DOHH2 (cell line): ENCODE measurements around the gene DPYD.

Experiments used
- CTCF ChIP-seq: fragments of 200-600 bp; sonication (generic); IDR thresholded peaks from one replicate; pipeline ENCODE4 v1.5.1; 2014; ENCODE audit warnings: antibody characterized with exemption, mild to moderate bottlenecking, low read depth, low read length; ENCODE audit not compliant: poor library complexity, severe bottlenecking
- EZH2phosphoT487 ChIP-seq: fragments of 200-600 bp; sonication (generic); IDR thresholded peaks from 2 replicates; pipeline ENCODE4 v1.6.1; 2017; ENCODE audit warnings: borderline replicate concordance, mild to moderate bottlenecking, antibody characterized with exemption, low read length, moderate library complexity, mixed read lengths

GRCh38 chr1:97727029-97727428 is 193.8 kb downstream of the DPYD start:
- TF ChIP-seq CTCF (no peak), EZH2phosphoT487 (no peak)
